ENCODE data around the gene MRPL44. TPM values are rescaled to one million over a fixed set of nuclear protein-coding genes. Genes with fewer than 3 reads are reported as not detected.
"Not testable (repeated sequence)": the region's sequence is repeated elsewhere in the genome, so short reads cannot be mapped to it uniquely, and the experiment has no call there.

Gene MRPL44
- total RNA-seq, 1 experiment from 2014 or later: 64.9 TPM

DNA sequence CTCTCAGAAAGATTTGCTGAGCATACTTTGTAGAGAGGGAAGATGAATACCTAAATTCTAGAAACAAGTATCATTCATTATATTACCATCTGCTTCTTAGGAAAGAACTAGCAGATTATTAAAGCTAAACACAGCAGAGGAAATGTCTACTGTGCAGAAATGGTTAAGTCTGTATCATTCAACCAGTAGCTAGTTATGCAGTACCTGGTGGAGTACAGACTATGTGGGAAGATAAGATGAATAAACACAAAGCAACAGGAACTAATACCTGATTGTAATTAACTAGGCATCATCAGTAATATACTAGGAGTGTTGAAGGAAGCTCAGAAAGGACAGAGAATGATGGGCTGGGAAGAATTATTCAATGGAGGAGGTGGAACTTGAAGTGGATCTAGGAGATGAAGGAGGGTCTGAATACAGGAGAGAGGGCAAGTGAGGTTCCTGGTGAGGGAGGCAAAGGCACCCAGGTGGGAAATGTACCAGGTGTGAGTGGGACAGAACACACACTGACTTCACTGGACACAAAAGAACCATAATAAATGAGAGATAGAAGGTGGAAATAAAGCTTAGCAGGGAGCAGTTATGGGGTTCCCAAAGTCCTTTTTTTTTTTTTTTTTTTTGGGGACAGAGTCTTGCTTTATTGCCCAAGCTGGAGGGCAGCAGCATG, 21.7 kb upstream of the MRPL44 start:
- CTCF ChIA-PET: interaction anchor here (0.5 to 1.2 kb wide), 2 partner anchors 9 to 205 kb away, joined by 3 to 4 read pairs; partner anchors contain the start of gene WDFY1

GRCh38 chr2:223936862-223937326, 20.4 kb upstream of the MRPL44 start:
- ChIA-PET CTCF (interaction anchor here (0.6 to 1.2 kb wide), 2 partner anchors 8 to 99 kb away, joined by 3 to 4 read pairs; partner anchors contain the start of gene WDFY1), POLR2A (no interaction called here)
- H3K27me3 Mint-ChIP-seq (ENCODE audit: insufficient read depth, unreplicated experiment): no peaks in the 10 kb centered on the region
- Histone ChIP-seq H3K9me3 (no peaks in the 10 kb centered on the region), H3K27me3 (replicated peaks; ENCODE audit: control insufficient read depth, insufficient read depth, low read length) (no peaks in the 10 kb centered on the region), H3K36me3 (ENCODE audit: control insufficient read depth, insufficient read depth, low read length) (no peaks in the 10 kb centered on the region), H3K4me1 (peaks cover 80% of the 10 kb centered on the region), H3K4me3 (ENCODE audit: low read depth, low read length) (no peak overlapping the region)
- no peaks in the 10 kb centered on the region for H3K9me3 Mint-ChIP-seq (ENCODE audit: unreplicated experiment)
- H3K4me1 Mint-ChIP-seq (ENCODE audit: low read depth, unreplicated experiment): peaks cover 28% of the 10 kb centered on the region
- DNase-seq: no peak
- no peak overlapping the region for H3K27ac Mint-ChIP-seq (ENCODE audit: unreplicated experiment)
- peaks cover 8% of the 10 kb centered on the region for H3K36me3 Mint-ChIP-seq (ENCODE audit: insufficient read depth, unreplicated experiment)
- TF ChIP-seq, protein P1, sequence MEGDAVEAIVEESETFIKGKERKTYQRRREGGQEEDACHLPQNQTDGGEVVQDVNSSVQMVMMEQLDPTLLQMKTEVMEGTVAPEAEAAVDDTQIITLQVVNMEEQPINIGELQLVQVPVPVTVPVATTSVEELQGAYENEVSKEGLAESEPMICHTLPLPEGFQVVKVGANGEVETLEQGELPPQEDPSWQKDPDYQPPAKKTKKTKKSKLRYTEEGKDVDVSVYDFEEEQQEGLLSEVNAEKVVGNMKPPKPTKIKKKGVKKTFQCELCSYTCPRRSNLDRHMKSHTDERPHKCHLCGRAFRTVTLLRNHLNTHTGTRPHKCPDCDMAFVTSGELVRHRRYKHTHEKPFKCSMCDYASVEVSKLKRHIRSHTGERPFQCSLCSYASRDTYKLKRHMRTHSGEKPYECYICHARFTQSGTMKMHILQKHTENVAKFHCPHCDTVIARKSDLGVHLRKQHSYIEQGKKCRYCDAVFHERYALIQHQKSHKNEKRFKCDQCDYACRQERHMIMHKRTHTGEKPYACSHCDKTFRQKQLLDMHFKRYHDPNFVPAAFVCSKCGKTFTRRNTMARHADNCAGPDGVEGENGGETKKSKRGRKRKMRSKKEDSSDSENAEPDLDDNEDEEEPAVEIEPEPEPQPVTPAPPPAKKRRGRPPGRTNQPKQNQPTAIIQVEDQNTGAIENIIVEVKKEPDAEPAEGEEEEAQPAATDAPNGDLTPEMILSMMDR (IDR thresholded peaks at IDR 0.05; ENCODE audit: insufficient read depth in 1 of 2, low read depth in 1 of 2, low read length in 1 of 2, severe bottlenecking in 1 of 2, unreplicated experiment in 1 of 2): no peak
- intact Hi-C loops (cut with micrococcal nuclease; ENCODE audit: unreplicated experiment): no loop called here
- no TSS peak for BruUV-seq (replicated peaks)
- H3K4me3 Mint-ChIP-seq (ENCODE audit: unreplicated experiment): no peak overlapping the region

More for the DNA sequence above, 21.7 kb upstream of the MRPL44 start:
- no TSS peak for BruUV-seq (replicated peaks)
- Histone ChIP-seq H3K4me1 (peaks cover 82% of the 10 kb centered on the region), H3K9me3 (no peaks in the 10 kb centered on the region), H3K4me3 (ENCODE audit: low read depth, low read length) (no peak overlapping the region), H3K27me3 (replicated peaks; ENCODE audit: control insufficient read depth, insufficient read depth, low read length) (no peaks in the 10 kb centered on the region), H3K36me3 (ENCODE audit: control insufficient read depth, insufficient read depth, low read length) (no peaks in the 10 kb centered on the region)
- intact Hi-C loops (cut with micrococcal nuclease; ENCODE audit: unreplicated experiment): no loop called here
- peak overlapping the region; percentile 11 for H3K4me3 Mint-ChIP-seq (ENCODE audit: unreplicated experiment)
- no peaks in the 10 kb centered on the region for H3K27me3 Mint-ChIP-seq (ENCODE audit: insufficient read depth, unreplicated experiment)
- DNase-seq: no peak
- no peaks in the 10 kb centered on the region for H3K9me3 Mint-ChIP-seq (ENCODE audit: unreplicated experiment)
- POLR2A ChIA-PET: interaction anchor here (0.6 kb wide), 1 partner anchor 95 kb away, joined by 3 read pairs; no protein-coding TSS in a partner anchor
- TF ChIP-seq, protein P1 (IDR thresholded peaks at IDR 0.05; ENCODE audit: insufficient read depth in 1 of 2, low read depth in 1 of 2, low read length in 1 of 2, severe bottlenecking in 1 of 2, unreplicated experiment in 1 of 2): no peak
- H3K36me3 Mint-ChIP-seq (ENCODE audit: insufficient read depth, unreplicated experiment): peaks cover 3% of the 10 kb centered on the region
- H3K4me1 Mint-ChIP-seq (ENCODE audit: low read depth, unreplicated experiment): peaks cover 24% of the 10 kb centered on the region
- H3K27ac Mint-ChIP-seq (ENCODE audit: unreplicated experiment): peak overlapping the region; percentile 34

DNA sequence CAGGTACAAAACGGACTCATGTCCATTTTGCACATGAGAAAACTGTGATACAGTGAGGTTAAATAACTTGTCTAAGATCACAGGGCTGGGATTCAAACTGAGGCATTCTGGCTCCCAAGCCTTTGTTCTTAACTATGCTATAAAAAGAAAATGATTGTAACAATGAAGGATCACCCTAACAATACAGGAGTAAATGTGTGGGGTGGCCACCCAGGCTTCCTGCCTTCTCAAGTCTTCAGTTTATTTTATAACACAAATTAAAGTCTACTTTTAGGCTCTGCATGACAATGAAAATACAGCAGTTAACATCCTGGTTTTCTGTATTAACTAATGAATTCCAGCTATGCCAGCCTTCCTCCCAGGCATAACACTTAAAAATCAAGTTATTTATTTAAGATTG, 19.7 kb upstream of the MRPL44 start:
- POLR2A ChIA-PET: no interaction called here
- Histone ChIP-seq H3K27me3 (replicated peaks; ENCODE audit: control insufficient read depth, insufficient read depth, low read length) (no peaks in the 10 kb centered on the region), H3K9me3 (no peaks in the 10 kb centered on the region), H3K36me3 (ENCODE audit: control insufficient read depth, insufficient read depth, low read length) (no peaks in the 10 kb centered on the region), H3K4me3 (ENCODE audit: low read depth, low read length) (no peak overlapping the region), H3K4me1 (peaks cover 77% of the 10 kb centered on the region)
- Mint-ChIP-seq H3K27ac (ENCODE audit: unreplicated experiment) (no peak overlapping the region), H3K4me3 (ENCODE audit: unreplicated experiment) (no peak overlapping the region), H3K4me1 (ENCODE audit: low read depth, unreplicated experiment) (peaks cover 28% of the 10 kb centered on the region), H3K36me3 (ENCODE audit: insufficient read depth, unreplicated experiment) (peaks cover 10% of the 10 kb centered on the region), H3K27me3 (ENCODE audit: insufficient read depth, unreplicated experiment) (no peaks in the 10 kb centered on the region), H3K9me3 (ENCODE audit: unreplicated experiment) (no peaks in the 10 kb centered on the region)
- intact Hi-C loops (cut with micrococcal nuclease; ENCODE audit: unreplicated experiment): no loop called here
- DNase-seq: no peak
- TF ChIP-seq, protein P1 (IDR thresholded peaks at IDR 0.05; ENCODE audit: insufficient read depth in 1 of 2, low read depth in 1 of 2, low read length in 1 of 2, severe bottlenecking in 1 of 2, unreplicated experiment in 1 of 2): no peak
- no TSS peak for BruUV-seq (replicated peaks)
- CTCF ChIA-PET: no interaction called here

- H3K9me3 Mint-ChIP-seq (ENCODE audit: unreplicated experiment); H3K27me3 ChIP-seq (replicated peaks; ENCODE audit: control insufficient read depth, insufficient read depth, low read length); H3K36me3 ChIP-seq (ENCODE audit: control insufficient read depth, insufficient read depth, low read length); H3K4me3 ChIP-seq (ENCODE audit: low read depth, low read length); H3K27me3 Mint-ChIP-seq (ENCODE audit: insufficient read depth, unreplicated experiment); DNase-seq; H3K9me3 ChIP-seq; intact Hi-C loops (cut with micrococcal nuclease; ENCODE audit: unreplicated experiment); BruUV-seq (replicated peaks); H3K27ac Mint-ChIP-seq (ENCODE audit: unreplicated experiment); POLR2A ChIA-PET; H3K4me3 Mint-ChIP-seq (ENCODE audit: unreplicated experiment): not testable (repeated sequence)
- peaks cover 70% of the 10 kb centered on the region for H3K4me1 ChIP-seq
- H3K4me1 Mint-ChIP-seq (ENCODE audit: low read depth, unreplicated experiment): peaks cover 39% of the 10 kb centered on the region
- CTCF ChIA-PET: interaction anchor here (1.1 kb wide), 1 partner anchor 10 kb away, joined by 3 read pairs; no protein-coding TSS in a partner anchor
- peaks cover 25% of the 10 kb centered on the region for H3K36me3 Mint-ChIP-seq (ENCODE audit: insufficient read depth, unreplicated experiment)
Observed at GRCh38 chr2:223939438-223939837, 17.8 kb upstream of the MRPL44 start.
